Hepatocyte (in vitro differentiated cells): ENCODE data around the gene PRKAG2.

Source experiments
- EZH2phosphoT487 ChIP-seq: fragments of 200-600 bp; sonication (generic); IDR thresholded peaks from one replicate; pipeline ENCODE4 v1.6.1; 2018; ENCODE audit warnings: antibody characterized with exemption, mild to moderate bottlenecking, low read depth, moderate library complexity; ENCODE audit not compliant: unreplicated experiment, severe bottlenecking
- TF ChIP-seq, protein P1 (sequence below): fragments of 200-600 bp; sonication (generic); IDR thresholded peaks from 2 replicates; pipeline ENCODE4 v1.5.1; 2016; ENCODE audit warnings: antibody characterized with exemption, mild to moderate bottlenecking; ENCODE audit not compliant: poor library complexity

DNA sequence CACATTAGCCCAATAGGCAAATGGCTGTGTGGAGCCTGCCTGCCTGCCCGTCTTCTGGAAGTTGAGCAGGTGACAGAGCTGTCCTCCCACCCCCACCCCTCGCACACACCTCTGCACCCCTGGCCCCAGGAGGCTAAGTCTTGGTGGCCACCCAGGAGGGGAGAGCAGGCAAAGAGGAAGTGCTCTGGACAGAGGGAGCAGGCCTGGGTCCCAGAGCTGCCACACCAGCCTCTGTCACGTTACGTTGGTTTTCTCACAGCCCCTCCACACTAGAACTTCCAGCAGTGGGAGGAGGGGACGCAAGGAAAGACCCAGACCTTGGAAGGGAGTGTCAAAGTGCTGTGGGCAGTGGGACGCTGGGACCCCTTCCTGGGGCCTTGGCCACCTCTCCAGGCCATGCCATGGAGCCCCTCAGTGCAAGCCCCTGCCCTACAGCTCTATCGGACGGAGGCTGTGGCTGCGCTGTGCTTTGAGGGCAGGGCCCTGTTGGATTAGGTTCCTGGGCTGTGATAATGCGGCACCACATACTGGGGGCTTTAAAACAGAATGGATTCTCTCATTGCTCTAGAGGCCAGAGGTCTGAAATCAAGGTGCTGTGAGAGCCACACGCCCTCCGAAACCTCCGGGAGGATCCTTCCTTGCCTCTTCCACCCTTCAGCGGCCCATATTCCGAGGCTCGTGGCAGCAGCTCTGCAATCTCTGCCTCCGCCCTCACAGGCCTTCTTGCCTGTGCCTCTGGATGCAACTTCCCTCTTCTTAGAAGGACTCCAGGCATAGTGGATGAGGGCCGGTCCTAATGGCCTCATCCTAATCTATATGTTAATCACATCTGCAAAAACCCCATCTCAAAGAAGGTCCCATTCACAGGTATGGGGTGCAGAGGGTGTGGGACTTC, 9.9 kb downstream of the PRKAG2 start:
- TF ChIP-seq, protein P1, sequence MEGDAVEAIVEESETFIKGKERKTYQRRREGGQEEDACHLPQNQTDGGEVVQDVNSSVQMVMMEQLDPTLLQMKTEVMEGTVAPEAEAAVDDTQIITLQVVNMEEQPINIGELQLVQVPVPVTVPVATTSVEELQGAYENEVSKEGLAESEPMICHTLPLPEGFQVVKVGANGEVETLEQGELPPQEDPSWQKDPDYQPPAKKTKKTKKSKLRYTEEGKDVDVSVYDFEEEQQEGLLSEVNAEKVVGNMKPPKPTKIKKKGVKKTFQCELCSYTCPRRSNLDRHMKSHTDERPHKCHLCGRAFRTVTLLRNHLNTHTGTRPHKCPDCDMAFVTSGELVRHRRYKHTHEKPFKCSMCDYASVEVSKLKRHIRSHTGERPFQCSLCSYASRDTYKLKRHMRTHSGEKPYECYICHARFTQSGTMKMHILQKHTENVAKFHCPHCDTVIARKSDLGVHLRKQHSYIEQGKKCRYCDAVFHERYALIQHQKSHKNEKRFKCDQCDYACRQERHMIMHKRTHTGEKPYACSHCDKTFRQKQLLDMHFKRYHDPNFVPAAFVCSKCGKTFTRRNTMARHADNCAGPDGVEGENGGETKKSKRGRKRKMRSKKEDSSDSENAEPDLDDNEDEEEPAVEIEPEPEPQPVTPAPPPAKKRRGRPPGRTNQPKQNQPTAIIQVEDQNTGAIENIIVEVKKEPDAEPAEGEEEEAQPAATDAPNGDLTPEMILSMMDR, result no peak
- TF ChIP-seq EZH2phosphoT487, result no peak
